Skeletal muscle satellite cell (primary cell): ENCODE measurements around the gene GCAT.

Experiments
- H3K27me3 ChIP-seq: 2 replicates; pipeline ENCODE4 v1.7.0; 2013; ENCODE audit warnings: low read length; ENCODE audit not compliant: control insufficient read depth, insufficient read depth
- H3K36me3 ChIP-seq: 2 replicates; pipeline ENCODE4 v1.7.0; 2013; ENCODE audit warnings: mild to moderate bottlenecking, control low read depth, low read length; ENCODE audit not compliant: insufficient read depth
- H3K4me1 ChIP-seq: 2 replicates; pipeline ENCODE4 v1.7.0; 2013; ENCODE audit warnings: low read length; ENCODE audit not compliant: control insufficient read depth, insufficient read depth
- H3K4me2 ChIP-seq: 2 replicates; pipeline ENCODE4 v1.7.0; 2013; ENCODE audit warnings: mild to moderate bottlenecking, low read length
- H3K4me3 ChIP-seq: 2 replicates; pipeline ENCODE4 v1.7.0; 2013; ENCODE audit warnings: low read length
- H3K9ac ChIP-seq: 2 replicates; pipeline ENCODE4 v1.7.0; 2013; ENCODE audit warnings: mild to moderate bottlenecking, low read depth, low read length, moderate library complexity
- H3K9me3 ChIP-seq: replicated peaks from 2 replicates; pipeline ENCODE4 v1.7.0; 2013; ENCODE audit warnings: mild to moderate bottlenecking, control low read depth, low read length

The GCAT gene

GRCh38 chr22:37769056-37769455 lies 38.7 kb upstream of the GCAT start:
- no peak overlapping the region for H3K4me2 ChIP-seq
- no peak overlapping the region for H3K4me3 ChIP-seq
- no peaks in the 10 kb centered on the region for H3K9me3 ChIP-seq
- no peak overlapping the region for H3K9ac ChIP-seq
- H3K27me3 ChIP-seq = no peaks in the 10 kb centered on the region
- H3K36me3 ChIP-seq = peaks cover 77% of the 10 kb centered on the region
- no peaks in the 10 kb centered on the region for H3K4me1 ChIP-seq

- H3K4me2 ChIP-seq = no peak overlapping the region
- H3K27me3 ChIP-seq = no peaks in the 10 kb centered on the region
- no peak overlapping the region for H3K4me3 ChIP-seq
- H3K36me3 ChIP-seq = peaks cover 74% of the 10 kb centered on the region
- H3K9me3 ChIP-seq = no peaks in the 10 kb centered on the region
- peaks cover 17% of the 10 kb centered on the region for H3K4me1 ChIP-seq
- no peak overlapping the region for H3K9ac ChIP-seq
Observed at GRCh38 chr22:37771081-37771480, 36.7 kb upstream of the GCAT start.

- no peak overlapping the region for H3K4me2 ChIP-seq
- H3K4me1 ChIP-seq = peaks cover 25% of the 10 kb centered on the region
- H3K36me3 ChIP-seq = peaks cover 69% of the 10 kb centered on the region
- no peaks in the 10 kb centered on the region for H3K27me3 ChIP-seq
- H3K9me3 ChIP-seq = no peaks in the 10 kb centered on the region
- no peak overlapping the region for H3K4me3 ChIP-seq
- H3K9ac ChIP-seq = no peak overlapping the region
Observed at GRCh38 chr22:37771702-37772427, 35.9 kb upstream of the GCAT start.

- Histone ChIP-seq H3K27me3 (no peaks in the 10 kb centered on the region), H3K36me3 (peaks cover 44% of the 10 kb centered on the region), H3K9ac (peak overlapping the region; percentile 27), H3K4me1 (peaks cover 31% of the 10 kb centered on the region), H3K4me2 (no peak overlapping the region), H3K4me3 (no peak overlapping the region), H3K9me3 (no peaks in the 10 kb centered on the region)
Observed at GRCh38 chr22:37774728-37775127, 33.0 kb upstream of the GCAT start.

GRCh38 chr22:37775785-37776638 lies 31.7 kb upstream of the GCAT start:
- Histone ChIP-seq H3K36me3 (peaks cover 40% of the 10 kb centered on the region), H3K9me3 (no peaks in the 10 kb centered on the region), H3K27me3 (no peaks in the 10 kb centered on the region), H3K4me3 (no peak overlapping the region), H3K4me2 (peak overlapping the region; percentile 56), H3K9ac (peak overlapping the region; percentile 62), H3K4me1 (peaks cover 31% of the 10 kb centered on the region)

GRCh38 chr22:37776639-37777005 lies 31.1 kb upstream of the GCAT start:
- Histone ChIP-seq H3K4me3 (no peak overlapping the region), H3K4me2 (peak overlapping the region; percentile 56), H3K9me3 (no peaks in the 10 kb centered on the region), H3K36me3 (peaks cover 35% of the 10 kb centered on the region), H3K27me3 (no peaks in the 10 kb centered on the region), H3K4me1 (peaks cover 33% of the 10 kb centered on the region), H3K9ac (peak overlapping the region; percentile 62)

- peaks cover 39% of the 10 kb centered on the region for H3K4me1 ChIP-seq
- peak overlapping the region; percentile 56 for H3K4me2 ChIP-seq
- H3K36me3 ChIP-seq = peaks cover 29% of the 10 kb centered on the region
- H3K9ac ChIP-seq = peak overlapping the region; percentile 62
- H3K4me3 ChIP-seq = no peak overlapping the region
- no peaks in the 10 kb centered on the region for H3K27me3 ChIP-seq
- H3K9me3 ChIP-seq = no peaks in the 10 kb centered on the region
Observed at GRCh38 chr22:37777122-37777687, 30.5 kb upstream of the GCAT start.

GRCh38 chr22:37778370-37779009 lies 29.2 kb upstream of the GCAT start:
- Histone ChIP-seq H3K4me3 (no peak overlapping the region), H3K4me1 (peaks cover 46% of the 10 kb centered on the region), H3K4me2 (no peak overlapping the region), H3K9ac (no peak overlapping the region), H3K36me3 (peaks cover 18% of the 10 kb centered on the region), H3K27me3 (no peaks in the 10 kb centered on the region), H3K9me3 (no peaks in the 10 kb centered on the region)

GRCh38 chr22:37781434-37782059 lies 26.2 kb upstream of the GCAT start:
- H3K4me2 ChIP-seq = no peak overlapping the region
- no peaks in the 10 kb centered on the region for H3K36me3 ChIP-seq
- H3K4me1 ChIP-seq = peaks cover 24% of the 10 kb centered on the region
- H3K27me3 ChIP-seq = no peaks in the 10 kb centered on the region
- H3K9ac ChIP-seq = no peak overlapping the region
- H3K9me3 ChIP-seq = no peaks in the 10 kb centered on the region
- no peak overlapping the region for H3K4me3 ChIP-seq

GRCh38 chr22:37782340-37783168 lies 25.2 kb upstream of the GCAT start:
- no peaks in the 10 kb centered on the region for H3K9me3 ChIP-seq
- H3K36me3 ChIP-seq = no peaks in the 10 kb centered on the region
- peak overlapping the region; percentile 22 for H3K4me2 ChIP-seq
- H3K9ac ChIP-seq = no peak overlapping the region
- H3K4me1 ChIP-seq = peaks cover 14% of the 10 kb centered on the region
- H3K4me3 ChIP-seq = no peak overlapping the region
- no peaks in the 10 kb centered on the region for H3K27me3 ChIP-seq
